GM13976 (cell line): ENCODE data around the gene STON1.

Source experiments
- DNase-seq: peaks from one replicate; pipeline ENCODE4 v3.0.0; 2012; ENCODE audit warnings: low spot score
- CTCF ChIP-seq: IDR thresholded peaks from 2 replicates; pipeline ENCODE4 v1.5.1; 2012; ENCODE audit warnings: borderline replicate concordance, mild to moderate bottlenecking; ENCODE audit not compliant: insufficient read depth; ENCODE audit errors: extremely low read depth, missing control alignments, control extremely low read depth
- in situ Hi-C: fragments of 300-500 bp; cut with MboI; formaldehyde crosslinking; loops from one replicate; pipeline ENCODE4 v1.12.0; 2022; ENCODE audit warnings: low sequenced_read_pairs, mixed read lengths, inconsistent platforms; ENCODE audit not compliant: unreplicated experiment

The STON1 gene

GRCh38 chr2:48638261-48638660, 108.3 kb downstream of the STON1 start:
- TF ChIP-seq CTCF = no peak
- no peak for DNase-seq
- in situ Hi-C loops = no loop called here
